ENCODE data around the gene FRMPD1. TPM values are rescaled to one million over a fixed set of nuclear protein-coding genes. Genes with fewer than 3 reads are reported as not detected.

FRMPD1 gene
- total and polyA plus RNA-seq, 2 of the 13 experiments (the other 11 are each of a cell fraction or from before 2014, with no cell fraction given) = not detected

GRCh38 chr9:37796232-37796631, 145.5 kb downstream of the FRMPD1 start (continued):
- no peak for TF ChIP-seq ZNF567 (CRISPR knock-in tag; IDR thresholded peaks at IDR 0.05; ENCODE audit: borderline replicate concordance)
- TF ChIP-seq SMAD9 (CRISPR knock-in tag; IDR thresholded peaks at IDR 0.05) = no peak
- TF ChIP-seq MLLT10 (CRISPR knock-in tag; IDR thresholded peaks at IDR 0.05) = no peak
- TF ChIP-seq ZBTB43 (CRISPR knock-in tag; conservative IDR thresholded peaks at IDR 0.05) = no peak
- no peak for TF ChIP-seq ZBTB33 (CRISPR knock-in tag; IDR thresholded peaks at IDR 0.05)

Other genes with a start within 250 kb of the FRMPD1 start
- gene GRHPR, start 228.3 kb upstream of the FRMPD1 start, total RNA-seq (2016; rRNA removed; fragmentation: Illumina TruSeq; extraction: Trizol) = 115 and 127 TPM in 2 replicates
- gene GRHPR, start 228.3 kb upstream of the FRMPD1 start, polyA plus RNA-seq (2011; rRNA removed) = 113 and 127 TPM in 2 replicates
- 12.5 and 15.2 TPM in 2 replicates for gene ZBTB5, start 185.5 kb upstream of the FRMPD1 start, total RNA-seq (2016; rRNA removed; fragmentation: Illumina TruSeq; extraction: Trizol)
- gene ZBTB5, start 185.5 kb upstream of the FRMPD1 start, polyA plus RNA-seq (2011; rRNA removed) = 19.7 and 20.5 TPM in 2 replicates
- gene POLR1E, start 165.0 kb upstream of the FRMPD1 start, total RNA-seq (2016; rRNA removed; fragmentation: Illumina TruSeq; extraction: Trizol) = 37.8 and 49.1 TPM in 2 replicates
- gene POLR1E, start 165.0 kb upstream of the FRMPD1 start, polyA plus RNA-seq (2011; rRNA removed) = 18.9 and 23.0 TPM in 2 replicates
- 2.8 and 3.1 TPM in 2 replicates for gene FBXO10, start 74.6 kb upstream of the FRMPD1 start, total RNA-seq (2016; rRNA removed; fragmentation: Illumina TruSeq; extraction: Trizol)
- 5.1 and 6.4 TPM in 2 replicates for gene FBXO10, start 74.6 kb upstream of the FRMPD1 start, polyA plus RNA-seq (2011; rRNA removed)
- gene TOMM5, start 58.4 kb upstream of the FRMPD1 start, total RNA-seq (2016; rRNA removed; fragmentation: Illumina TruSeq; extraction: Trizol) = 315 and 450 TPM in 2 replicates
- 118 and 147 TPM in 2 replicates for gene TOMM5, start 58.4 kb upstream of the FRMPD1 start, polyA plus RNA-seq (2011; rRNA removed)
- gene TRMT10B, start 102.9 kb downstream of the FRMPD1 start, total RNA-seq (2016; rRNA removed; fragmentation: Illumina TruSeq; extraction: Trizol) = 3.1 and 3.3 TPM in 2 replicates
- gene TRMT10B, start 102.9 kb downstream of the FRMPD1 start, polyA plus RNA-seq (2011; rRNA removed) = 3.9 TPM in 2 replicates
- 68.7 and 98.1 TPM in 2 replicates for gene EXOSC3, start 134.1 kb downstream of the FRMPD1 start, total RNA-seq (2016; rRNA removed; fragmentation: Illumina TruSeq; extraction: Trizol)
- gene EXOSC3, start 134.1 kb downstream of the FRMPD1 start, polyA plus RNA-seq (2011; rRNA removed) = 12.0 and 17.5 TPM in 2 replicates
- 9.2 and 13.5 TPM in 2 replicates for gene DCAF10, start 149.8 kb downstream of the FRMPD1 start, total RNA-seq (2016; rRNA removed; fragmentation: Illumina TruSeq; extraction: Trizol)
- 20.2 and 20.3 TPM in 2 replicates for gene DCAF10, start 149.8 kb downstream of the FRMPD1 start, polyA plus RNA-seq (2011; rRNA removed)

All from HepG2 (cell line).